ENCODE data around the gene ZBTB16. TPM values are rescaled to one million over a fixed set of nuclear protein-coding genes. Genes with fewer than 3 reads are reported as not detected.
A peak's percentile ranks its signal among the peaks of the same experiment; 100 is the strongest.

ZBTB16 gene
- total RNA-seq, 1 experiment from 2014 or later: 0.21 TPM

DNA sequence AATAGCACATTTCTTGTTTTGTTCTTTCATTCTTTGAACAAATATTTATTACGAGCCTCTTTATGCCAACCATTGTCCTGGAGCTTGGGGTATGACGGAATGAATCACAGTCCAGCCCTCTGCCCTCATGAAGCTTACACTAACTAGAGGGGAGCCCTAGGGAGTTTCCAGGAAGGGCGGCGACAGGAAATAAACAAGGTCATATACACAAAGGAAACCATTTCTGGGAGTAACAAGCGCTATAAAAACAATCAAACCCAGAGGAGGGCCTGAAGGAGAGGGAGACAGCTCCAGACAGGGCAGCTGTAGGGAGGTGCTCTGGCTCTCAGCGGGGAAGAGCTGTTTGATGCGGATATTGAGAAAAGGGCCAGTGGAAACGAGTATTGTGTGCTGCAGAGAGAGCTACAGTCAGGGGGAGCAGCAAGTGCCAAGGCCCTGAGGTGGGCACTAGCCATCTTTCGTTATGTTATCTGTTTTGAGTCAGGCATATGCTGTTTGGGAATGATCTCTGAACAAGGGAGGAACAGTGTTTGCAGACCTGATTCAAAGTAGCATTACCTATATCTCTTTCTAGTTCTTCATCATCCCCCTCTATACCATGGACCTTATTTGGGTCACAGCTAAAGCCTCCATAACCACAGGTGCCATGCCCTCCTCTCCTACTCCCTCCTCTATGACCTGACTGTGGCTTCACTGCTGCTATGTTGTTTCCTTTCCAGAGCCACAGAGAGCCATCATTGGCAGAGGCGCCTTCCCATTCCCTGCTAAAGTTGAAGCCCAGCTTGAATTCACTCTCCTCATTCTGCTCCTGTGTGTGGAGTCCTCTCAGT, 15.3 kb upstream of the ZBTB16 start:
- peak; percentile 72 for ATAC-seq
- Histone ChIP-seq H3K4me1 (ENCODE audit: control insufficient read depth, insufficient read depth, low read length) (peaks cover 14% of the 10 kb centered on the region), H3K27ac (ENCODE audit: low read length) (no peak overlapping the region), H3K36me3 (ENCODE audit: control insufficient read depth, insufficient read depth, low read length) (no peaks in the 10 kb centered on the region), H3K9me3 (ENCODE audit: control insufficient read depth, insufficient read depth, low read depth, low read length) (no peaks in the 10 kb centered on the region), H3K27me3 (ENCODE audit: control insufficient read depth, insufficient read depth, low read length) (peaks cover 6% of the 10 kb centered on the region), H3K4me3 (ENCODE audit: low read depth in 2 of 2, low read length in 2 of 2) (no peak overlapping the region; a peak in 1 of 4 replicates)
- ChIA-PET CTCF (interaction anchor here (0.6 kb wide), 1 partner anchor 621 kb away, joined by 3 read pairs; no protein-coding TSS in a partner anchor), POLR2A (no interaction called here)
- intact Hi-C loops (cut with micrococcal nuclease; ENCODE audit: unreplicated experiment): no loop called here
- in situ Hi-C loops (cut with HindIII; ENCODE audit: low pct_unique_long_range_greater_than_20kb, low sequenced_read_pairs): no loop called here
- TF ChIP-seq, protein P1, sequence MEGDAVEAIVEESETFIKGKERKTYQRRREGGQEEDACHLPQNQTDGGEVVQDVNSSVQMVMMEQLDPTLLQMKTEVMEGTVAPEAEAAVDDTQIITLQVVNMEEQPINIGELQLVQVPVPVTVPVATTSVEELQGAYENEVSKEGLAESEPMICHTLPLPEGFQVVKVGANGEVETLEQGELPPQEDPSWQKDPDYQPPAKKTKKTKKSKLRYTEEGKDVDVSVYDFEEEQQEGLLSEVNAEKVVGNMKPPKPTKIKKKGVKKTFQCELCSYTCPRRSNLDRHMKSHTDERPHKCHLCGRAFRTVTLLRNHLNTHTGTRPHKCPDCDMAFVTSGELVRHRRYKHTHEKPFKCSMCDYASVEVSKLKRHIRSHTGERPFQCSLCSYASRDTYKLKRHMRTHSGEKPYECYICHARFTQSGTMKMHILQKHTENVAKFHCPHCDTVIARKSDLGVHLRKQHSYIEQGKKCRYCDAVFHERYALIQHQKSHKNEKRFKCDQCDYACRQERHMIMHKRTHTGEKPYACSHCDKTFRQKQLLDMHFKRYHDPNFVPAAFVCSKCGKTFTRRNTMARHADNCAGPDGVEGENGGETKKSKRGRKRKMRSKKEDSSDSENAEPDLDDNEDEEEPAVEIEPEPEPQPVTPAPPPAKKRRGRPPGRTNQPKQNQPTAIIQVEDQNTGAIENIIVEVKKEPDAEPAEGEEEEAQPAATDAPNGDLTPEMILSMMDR (IDR thresholded peaks at IDR 0.05): no peak
- TF ChIP-seq TCF7L2 (IDR thresholded peaks at IDR 0.05; ENCODE audit: low read depth, low read length) (no peak), POLR2AphosphoS5 (IDR thresholded peaks at IDR 0.05; ENCODE audit: low read depth, low read length) (no peak), SIN3A (IDR thresholded peaks at IDR 0.05; ENCODE audit: borderline replicate concordance, insufficient read depth, low read depth, low read length) (no peak)
- TF ChIP-seq, protein P2, sequence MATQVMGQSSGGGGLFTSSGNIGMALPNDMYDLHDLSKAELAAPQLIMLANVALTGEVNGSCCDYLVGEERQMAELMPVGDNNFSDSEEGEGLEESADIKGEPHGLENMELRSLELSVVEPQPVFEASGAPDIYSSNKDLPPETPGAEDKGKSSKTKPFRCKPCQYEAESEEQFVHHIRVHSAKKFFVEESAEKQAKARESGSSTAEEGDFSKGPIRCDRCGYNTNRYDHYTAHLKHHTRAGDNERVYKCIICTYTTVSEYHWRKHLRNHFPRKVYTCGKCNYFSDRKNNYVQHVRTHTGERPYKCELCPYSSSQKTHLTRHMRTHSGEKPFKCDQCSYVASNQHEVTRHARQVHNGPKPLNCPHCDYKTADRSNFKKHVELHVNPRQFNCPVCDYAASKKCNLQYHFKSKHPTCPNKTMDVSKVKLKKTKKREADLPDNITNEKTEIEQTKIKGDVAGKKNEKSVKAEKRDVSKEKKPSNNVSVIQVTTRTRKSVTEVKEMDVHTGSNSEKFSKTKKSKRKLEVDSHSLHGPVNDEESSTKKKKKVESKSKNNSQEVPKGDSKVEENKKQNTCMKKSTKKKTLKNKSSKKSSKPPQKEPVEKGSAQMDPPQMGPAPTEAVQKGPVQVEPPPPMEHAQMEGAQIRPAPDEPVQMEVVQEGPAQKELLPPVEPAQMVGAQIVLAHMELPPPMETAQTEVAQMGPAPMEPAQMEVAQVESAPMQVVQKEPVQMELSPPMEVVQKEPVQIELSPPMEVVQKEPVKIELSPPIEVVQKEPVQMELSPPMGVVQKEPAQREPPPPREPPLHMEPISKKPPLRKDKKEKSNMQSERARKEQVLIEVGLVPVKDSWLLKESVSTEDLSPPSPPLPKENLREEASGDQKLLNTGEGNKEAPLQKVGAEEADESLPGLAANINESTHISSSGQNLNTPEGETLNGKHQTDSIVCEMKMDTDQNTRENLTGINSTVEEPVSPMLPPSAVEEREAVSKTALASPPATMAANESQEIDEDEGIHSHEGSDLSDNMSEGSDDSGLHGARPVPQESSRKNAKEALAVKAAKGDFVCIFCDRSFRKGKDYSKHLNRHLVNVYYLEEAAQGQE (IDR thresholded peaks at IDR 0.05; ENCODE audit: insufficient read depth in 1 of 2, low read depth in 2 of 2, low read length in 1 of 2): no peak
- BruUV-seq (replicated peaks): no TSS peak
- DNase-seq (ENCODE audit: low read depth, low spot score): no peak

DNA sequence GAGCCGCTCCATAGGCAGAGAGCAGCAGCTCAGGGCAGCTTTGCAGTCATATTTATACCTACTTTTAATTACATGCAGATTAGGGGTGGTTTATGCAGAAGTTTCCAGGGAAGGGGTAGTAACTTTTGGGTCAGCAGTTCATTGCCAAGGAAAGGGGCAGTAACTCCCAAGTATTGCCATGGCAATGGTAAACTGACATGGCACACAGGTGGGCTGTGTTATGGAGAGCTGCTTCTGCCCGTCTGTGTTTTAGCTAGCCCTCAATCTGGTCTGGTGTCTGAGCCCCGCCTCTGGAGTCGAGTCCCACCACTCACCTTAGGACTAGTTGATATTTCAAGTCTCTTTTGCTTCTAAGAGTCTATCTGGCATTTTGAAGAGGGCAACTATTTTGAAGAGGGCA, 12.2 kb upstream of the ZBTB16 start:
- H3K9me3 ChIP-seq (ENCODE audit: control insufficient read depth, insufficient read depth, low read depth, low read length): no peaks in the 10 kb centered on the region
- H3K36me3 ChIP-seq (ENCODE audit: control insufficient read depth, insufficient read depth, low read length): no peaks in the 10 kb centered on the region
- peaks cover 6% of the 10 kb centered on the region; the same call in 1 of the 2 replicates for H3K4me1 ChIP-seq (ENCODE audit: control insufficient read depth, insufficient read depth, low read length)
- in situ Hi-C loops (cut with HindIII; ENCODE audit: low pct_unique_long_range_greater_than_20kb, low sequenced_read_pairs): no loop called here
- ATAC-seq (no peak), DNase-seq (ENCODE audit: low read depth, low spot score) (no peak)
- CTCF ChIA-PET: no interaction called here
- intact Hi-C loops (cut with micrococcal nuclease; ENCODE audit: unreplicated experiment): no loop called here
- no TSS peak for BruUV-seq (replicated peaks)
- no peak overlapping the region for H3K27ac ChIP-seq (ENCODE audit: low read length)
- peaks cover 6% of the 10 kb centered on the region for H3K27me3 ChIP-seq (ENCODE audit: control insufficient read depth, insufficient read depth, low read length)
- POLR2A ChIA-PET: no interaction called here
- TF ChIP-seq POLR2AphosphoS5 (IDR thresholded peaks at IDR 0.05; ENCODE audit: low read depth, low read length) (no peak), TCF7L2 (IDR thresholded peaks at IDR 0.05; ENCODE audit: low read depth, low read length) (no peak), SIN3A (IDR thresholded peaks at IDR 0.05; ENCODE audit: borderline replicate concordance, insufficient read depth, low read depth, low read length) (no peak)
- TF ChIP-seq, protein P2 (IDR thresholded peaks at IDR 0.05; ENCODE audit: insufficient read depth in 1 of 2, low read depth in 2 of 2, low read length in 1 of 2): no peak
- TF ChIP-seq, protein P1 (IDR thresholded peaks at IDR 0.05): no peak
- no peak overlapping the region for H3K4me3 ChIP-seq (ENCODE audit: low read depth in 2 of 2, low read length in 2 of 2)

Data from Panc1 (cell line).